Activated naive CD8-positive, alpha-beta T cell treated with anti-CD3 and anti-CD28 coated beads for 36 hours (primary cell): ENCODE measurements around the gene CNTNAP1. TPM values are rescaled to one million over a fixed set of nuclear protein-coding genes. Genes with fewer than 3 reads are reported as not detected.

Experiments used
- DNase-seq: peaks from one replicate; pipeline ENCODE4 v3.0.0; 2021
- H3K27ac Mint-ChIP-seq: one replicate; pipeline ENCODE4 v1.8.0; 2022; ENCODE audit warnings: mild to moderate bottlenecking, moderate library complexity, mixed read lengths
- H3K27me3 Mint-ChIP-seq: one replicate; pipeline ENCODE4 v1.8.0; 2022; ENCODE audit warnings: mild to moderate bottlenecking, mixed read lengths
- H3K36me3 Mint-ChIP-seq: one replicate; pipeline ENCODE4 v1.8.0; 2021; ENCODE audit warnings: mild to moderate bottlenecking, mixed read lengths
- H3K4me1 Mint-ChIP-seq: one replicate; pipeline ENCODE4 v1.8.0; 2021; ENCODE audit warnings: mixed read lengths
- H3K4me3 Mint-ChIP-seq: one replicate; pipeline ENCODE4 v1.8.0; 2022; ENCODE audit warnings: mild to moderate bottlenecking, moderate library complexity, mixed read lengths
- H3K9me3 Mint-ChIP-seq: one replicate; pipeline ENCODE4 v1.8.0; 2022; ENCODE audit warnings: mixed read lengths
- total RNA-seq, 2 experiments: library from RNA; stranded (reverse); gene quantifications; one replicate each; pipeline ENCODE4 v1.2.3, GENCODE V29; 2021

The CNTNAP1 gene
- total RNA-seq, 2 experiments from 2014 or later = 0.68 to 0.70 TPM

- Mint-ChIP-seq H3K27me3 (no peaks in the 10 kb centered on the region), H3K4me1 (no peaks in the 10 kb centered on the region), H3K27ac (no peak overlapping the region), H3K4me3 (no peak overlapping the region), H3K36me3 (peaks cover 4% of the 10 kb centered on the region), H3K9me3 (no peaks in the 10 kb centered on the region)
- DNase-seq = no peak
These were observed 8.8 kb downstream of the CNTNAP1 start for GRCh38 chr17:42691021-42691545.

GRCh38 chr17:42692489-42692888 is 10.2 kb downstream of the CNTNAP1 start:
- H3K9me3 Mint-ChIP-seq = no peaks in the 10 kb centered on the region
- H3K27me3 Mint-ChIP-seq = no peaks in the 10 kb centered on the region
- DNase-seq = no peak
- H3K4me1 Mint-ChIP-seq = no peaks in the 10 kb centered on the region
- peaks cover 4% of the 10 kb centered on the region for H3K36me3 Mint-ChIP-seq
- no peak overlapping the region for H3K27ac Mint-ChIP-seq
- H3K4me3 Mint-ChIP-seq = no peak overlapping the region

- no peak for DNase-seq
- Mint-ChIP-seq H3K4me1 (no peaks in the 10 kb centered on the region), H3K4me3 (no peak overlapping the region), H3K36me3 (peaks cover 4% of the 10 kb centered on the region), H3K27ac (no peak overlapping the region), H3K27me3 (no peaks in the 10 kb centered on the region), H3K9me3 (no peaks in the 10 kb centered on the region)
These were observed 12.2 kb downstream of the CNTNAP1 start for GRCh38 chr17:42694524-42694923.

GRCh38 chr17:42695500-42695899 is 13.2 kb downstream of the CNTNAP1 start:
- peaks cover 4% of the 10 kb centered on the region for H3K36me3 Mint-ChIP-seq
- H3K4me1 Mint-ChIP-seq = no peaks in the 10 kb centered on the region
- no peaks in the 10 kb centered on the region for H3K27me3 Mint-ChIP-seq
- no peak for DNase-seq
- H3K27ac Mint-ChIP-seq = no peak overlapping the region
- no peaks in the 10 kb centered on the region for H3K9me3 Mint-ChIP-seq
- no peak overlapping the region for H3K4me3 Mint-ChIP-seq

GRCh38 chr17:42697108-42697811 is 14.9 kb downstream of the CNTNAP1 start:
- no peak for DNase-seq
- Mint-ChIP-seq H3K4me3 (no peak overlapping the region), H3K36me3 (peaks cover 7% of the 10 kb centered on the region), H3K27me3 (no peaks in the 10 kb centered on the region), H3K27ac (no peak overlapping the region), H3K9me3 (no peaks in the 10 kb centered on the region), H3K4me1 (no peaks in the 10 kb centered on the region)

GRCh38 chr17:42698736-42699414 is 16.5 kb downstream of the CNTNAP1 start:
- no peak for DNase-seq
- H3K36me3 Mint-ChIP-seq = peaks cover 19% of the 10 kb centered on the region
- H3K27ac Mint-ChIP-seq = no peak overlapping the region
- peaks cover under 1% of the 10 kb centered on the region for H3K4me1 Mint-ChIP-seq
- no peaks in the 10 kb centered on the region for H3K27me3 Mint-ChIP-seq
- H3K9me3 Mint-ChIP-seq = no peaks in the 10 kb centered on the region
- no peak overlapping the region for H3K4me3 Mint-ChIP-seq

- Mint-ChIP-seq H3K9me3 (no peaks in the 10 kb centered on the region), H3K4me3 (no peak overlapping the region), H3K27ac (no peak overlapping the region), H3K27me3 (no peaks in the 10 kb centered on the region), H3K36me3 (peaks cover 24% of the 10 kb centered on the region), H3K4me1 (peaks cover 5% of the 10 kb centered on the region)
- DNase-seq = no peak
These were observed 17.0 kb downstream of the CNTNAP1 start for GRCh38 chr17:42699415-42699740.

- Mint-ChIP-seq H3K27me3 (no peaks in the 10 kb centered on the region), H3K36me3 (peaks cover 36% of the 10 kb centered on the region), H3K4me3 (no peak overlapping the region), H3K27ac (no peak overlapping the region), H3K4me1 (peaks cover 15% of the 10 kb centered on the region), H3K9me3 (no peaks in the 10 kb centered on the region)
- no peak for DNase-seq
These were observed 18.4 kb downstream of the CNTNAP1 start for GRCh38 chr17:42700586-42701289.

GRCh38 chr17:42702446-42702845 is 20.1 kb downstream of the CNTNAP1 start:
- peaks cover 41% of the 10 kb centered on the region for H3K36me3 Mint-ChIP-seq
- DNase-seq = no peak
- no peak overlapping the region for H3K27ac Mint-ChIP-seq
- H3K4me3 Mint-ChIP-seq = no peak overlapping the region
- no peaks in the 10 kb centered on the region for H3K27me3 Mint-ChIP-seq
- H3K9me3 Mint-ChIP-seq = no peaks in the 10 kb centered on the region
- peaks cover 26% of the 10 kb centered on the region for H3K4me1 Mint-ChIP-seq

- Mint-ChIP-seq H3K27me3 (no peaks in the 10 kb centered on the region), H3K36me3 (peaks cover 58% of the 10 kb centered on the region), H3K4me3 (no peak overlapping the region), H3K27ac (no peak overlapping the region), H3K9me3 (no peaks in the 10 kb centered on the region), H3K4me1 (peaks cover 33% of the 10 kb centered on the region)
- no peak for DNase-seq
These were observed 22.1 kb downstream of the CNTNAP1 start for GRCh38 chr17:42704490-42704836.

- no peaks in the 10 kb centered on the region for H3K9me3 Mint-ChIP-seq
- peaks cover 62% of the 10 kb centered on the region for H3K36me3 Mint-ChIP-seq
- no peak overlapping the region for H3K27ac Mint-ChIP-seq
- H3K4me1 Mint-ChIP-seq = peaks cover 33% of the 10 kb centered on the region
- peak; percentile 74 for DNase-seq
- H3K27me3 Mint-ChIP-seq = no peaks in the 10 kb centered on the region
- no peak overlapping the region for H3K4me3 Mint-ChIP-seq
These were observed 22.6 kb downstream of the CNTNAP1 start for GRCh38 chr17:42704837-42705494.

GRCh38 chr17:42706732-42707131 is 24.4 kb downstream of the CNTNAP1 start:
- Mint-ChIP-seq H3K36me3 (peaks cover 68% of the 10 kb centered on the region), H3K9me3 (no peaks in the 10 kb centered on the region), H3K27me3 (no peaks in the 10 kb centered on the region), H3K27ac (no peak overlapping the region), H3K4me3 (no peak overlapping the region), H3K4me1 (peaks cover 33% of the 10 kb centered on the region)
- no peak for DNase-seq

- Mint-ChIP-seq H3K4me1 (peaks cover 33% of the 10 kb centered on the region), H3K27me3 (no peaks in the 10 kb centered on the region), H3K4me3 (no peak overlapping the region), H3K9me3 (no peaks in the 10 kb centered on the region), H3K27ac (no peak overlapping the region), H3K36me3 (peaks cover 64% of the 10 kb centered on the region)
- no peak for DNase-seq
These were observed 26.3 kb downstream of the CNTNAP1 start for GRCh38 chr17:42708588-42708987.

GRCh38 chr17:42709561-42709960 is 27.2 kb downstream of the CNTNAP1 start:
- H3K4me3 Mint-ChIP-seq = no peak overlapping the region
- no peaks in the 10 kb centered on the region for H3K9me3 Mint-ChIP-seq
- H3K27me3 Mint-ChIP-seq = no peaks in the 10 kb centered on the region
- H3K36me3 Mint-ChIP-seq = peaks cover 54% of the 10 kb centered on the region
- no peak for DNase-seq
- peaks cover 27% of the 10 kb centered on the region for H3K4me1 Mint-ChIP-seq
- no peak overlapping the region for H3K27ac Mint-ChIP-seq

GRCh38 chr17:42720996-42721583 is 38.8 kb downstream of the CNTNAP1 start:
- H3K27me3 Mint-ChIP-seq = no peaks in the 10 kb centered on the region
- DNase-seq = no peak
- H3K4me3 Mint-ChIP-seq = no peak overlapping the region
- H3K27ac Mint-ChIP-seq = no peak overlapping the region
- H3K9me3 Mint-ChIP-seq = no peaks in the 10 kb centered on the region
- H3K4me1 Mint-ChIP-seq = peaks cover 2% of the 10 kb centered on the region
- peaks cover 32% of the 10 kb centered on the region for H3K36me3 Mint-ChIP-seq
